PC-9 (cell line): ENCODE data around the gene C10orf120. TPM values are rescaled to one million over a fixed set of nuclear protein-coding genes. Genes with fewer than 3 reads are reported as not detected.

Experiments used
- BruUV-seq: library from RNA; stranded (reverse); fragments of 400-500 nt; replicated peaks from 2 replicates; lab custom pipeline; 2021; lab: Mats Ljungman, UMichigan
- CTCF ChIA-PET: fragments of 300-600 bp; sonication (Branson Sonifier 250); formaldehyde crosslinking; loops from one replicate; lab custom pipeline; 2022; ENCODE audit warnings: antibody characterized with exemption; lab: Charles Lee
- POLR2A ChIA-PET: fragments of 300-600 bp; sonication (Branson Sonifier 250); formaldehyde crosslinking; loops from one replicate; lab custom pipeline; 2022; ENCODE audit warnings: antibody characterized with exemption; ENCODE audit not compliant: unreplicated experiment; lab: Charles Lee
- DNase-seq, 2 experiments: peaks; one replicate each; pipeline versions ENCODE4 v3.0.0 to v3.0.0-alpha.2; 2015 to 2022; ENCODE audit warnings: mixed read lengths in 1 of 2
- H2AFZ ChIP-seq: fragments of 200-600 bp; sonication (generic); 2 replicates; pipeline ENCODE4 v1.8.1; 2017; ENCODE audit warnings: antibody characterized with exemption
- H3F3A ChIP-seq: fragments of 200-600 bp; sonication (generic); 2 replicates; pipeline ENCODE4 v1.8.1; 2017; ENCODE audit warnings: antibody characterized with exemption, mild to moderate bottlenecking, low read depth; ENCODE audit not compliant: insufficient read depth
- H3K27ac ChIP-seq: fragments of 200-600 bp; sonication (generic); 2 replicates; pipeline ENCODE4 v1.6.1; 2016; ENCODE audit warnings: mixed run types
- H3K27me3 ChIP-seq: fragments of 200-600 bp; sonication (generic); 2 replicates; pipeline ENCODE4 v1.6.1; 2016; ENCODE audit warnings: low read depth, mixed run types; ENCODE audit not compliant: insufficient read depth
- H3K36me3 ChIP-seq: fragments of 200-600 bp; sonication (generic); 2 replicates; pipeline ENCODE4 v1.6.1; 2016; ENCODE audit warnings: low read depth, mixed run types
- H3K4me1 ChIP-seq: fragments of 200-600 bp; sonication (generic); replicated peaks from 2 replicates; pipeline ENCODE4 v1.6.1; 2016; ENCODE audit warnings: mixed run types; ENCODE audit not compliant: insufficient read depth
- H3K4me2 ChIP-seq: fragments of 200-600 bp; sonication (generic); 2 replicates; pipeline ENCODE4 v1.6.1; 2017; ENCODE audit warnings: mixed run types
- H3K4me3 ChIP-seq: fragments of 200-600 bp; sonication (generic); 2 replicates; pipeline ENCODE4 v1.6.1; 2016; ENCODE audit warnings: mixed run types
- H3K79me2 ChIP-seq: fragments of 200-600 bp; sonication (generic); 2 replicates; pipeline ENCODE4 v1.6.1; 2017; ENCODE audit warnings: low read depth, mixed run types
- H3K9me2 ChIP-seq: fragments of 200-600 bp; sonication (generic); 2 replicates; pipeline ENCODE4 v1.8.1; 2017; ENCODE audit warnings: mild to moderate bottlenecking; ENCODE audit not compliant: insufficient read depth
- H3K9me3 ChIP-seq: fragments of 200-600 bp; sonication (generic); 2 replicates; pipeline ENCODE4 v1.8.1; 2016; ENCODE audit warnings: low read depth; ENCODE audit not compliant: insufficient read depth
- H4K20me1 ChIP-seq: fragments of 200-600 bp; sonication (generic); 2 replicates; pipeline ENCODE4 v1.8.1; 2017; ENCODE audit not compliant: insufficient read depth
- CTCF ChIP-seq: fragments of 200-600 bp; sonication (generic); conservative IDR thresholded peaks from 2 replicates; pipeline ENCODE4 v1.6.1; 2017; ENCODE audit warnings: mixed run types, antibody characterized with exemption, mild to moderate bottlenecking, moderate library complexity
- EZH2 ChIP-seq: fragments of 200-600 bp; sonication (generic); IDR thresholded peaks from 2 replicates; pipeline ENCODE4 v1.8.0; 2017; ENCODE audit warnings: antibody characterized with exemption, low read depth
- intact Hi-C: fragments of 100-400 bp; cut with micrococcal nuclease; formaldehyde crosslinking; loops from one replicate; pipeline ENCODE4 v1.10.0; 2022; ENCODE audit not compliant: unreplicated experiment
- total RNA-seq: library from RNA; stranded (reverse); gene quantifications from 2 replicates; pipeline ENCODE4 v1.2.3, GENCODE V29; 2021

C10orf120 gene
- total RNA-seq, 1 experiment from 2014 or later = not detected

DNA sequence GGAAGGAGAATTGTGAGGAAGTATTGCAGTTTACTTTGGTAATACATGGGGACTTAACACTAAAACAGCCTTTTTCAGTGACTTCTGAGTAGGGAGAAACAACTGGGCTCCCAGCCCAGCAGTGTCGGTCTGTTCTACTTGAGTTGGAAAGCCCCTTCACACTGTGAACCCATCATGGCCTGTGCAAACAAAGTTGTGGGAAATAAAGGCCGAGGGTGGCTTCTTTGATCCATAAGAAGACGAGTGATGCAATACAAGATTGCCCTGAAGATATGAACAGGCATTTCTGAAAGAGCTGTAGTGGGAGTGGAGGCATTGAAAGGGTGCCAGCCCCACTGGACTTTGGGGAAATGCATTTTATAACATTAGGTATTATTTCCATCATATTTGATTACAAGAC, 28.3 kb downstream of the C10orf120 start:
- ChIA-PET CTCF (no interaction called here), POLR2A (no interaction called here)
- Histone ChIP-seq H3K79me2 (no peaks in the 10 kb centered on the region), H4K20me1 (no peaks in the 10 kb centered on the region), H3K4me2 (no peak overlapping the region), H3K27me3 (peaks cover 46% of the 10 kb centered on the region), H3K27ac (no peak overlapping the region), H3K9me3 (no peaks in the 10 kb centered on the region), H2AFZ (no peak overlapping the region), H3K4me3 (no peak overlapping the region), H3K36me3 (no peaks in the 10 kb centered on the region), H3F3A (no peaks in the 10 kb centered on the region), H3K9me2 (no peaks in the 10 kb centered on the region), H3K4me1 (no peaks in the 10 kb centered on the region)
- DNase-seq = no peak
- no peak for TF ChIP-seq EZH2
- no peak for TF ChIP-seq CTCF
- intact Hi-C loops = no loop called here
- no TSS peak for BruUV-seq

DNA sequence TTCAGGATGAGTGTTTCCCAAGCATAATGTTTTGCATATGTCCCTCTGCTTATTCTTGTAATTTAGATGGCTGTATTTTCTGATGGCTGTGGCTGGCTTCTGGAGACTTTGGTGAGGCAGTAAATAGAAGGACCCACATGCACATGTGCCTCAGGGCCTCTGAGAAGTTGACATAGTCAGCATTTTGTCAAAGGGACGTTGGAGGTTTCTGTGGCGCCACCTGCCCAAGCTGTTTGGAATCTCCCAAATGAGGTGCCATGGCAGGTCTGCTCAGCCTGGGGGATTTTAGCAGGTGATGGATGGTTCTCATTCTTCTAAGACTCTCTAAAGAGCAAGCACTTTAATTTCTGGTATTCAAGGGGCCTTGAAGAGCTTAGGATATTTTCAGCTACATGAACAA, 29.8 kb downstream of the C10orf120 start:
- no peaks in the 10 kb centered on the region for H3K79me2 ChIP-seq
- no peak overlapping the region for H3K27ac ChIP-seq
- H3K4me3 ChIP-seq = no peak overlapping the region
- no TSS peak for BruUV-seq
- no peak for DNase-seq
- no peak overlapping the region for H3K4me2 ChIP-seq
- H3K4me1 ChIP-seq = no peaks in the 10 kb centered on the region
- intact Hi-C loops = no loop called here
- ChIA-PET CTCF (no interaction called here), POLR2A (no interaction called here)
- H3K9me3 ChIP-seq = no peaks in the 10 kb centered on the region
- H3K36me3 ChIP-seq = no peaks in the 10 kb centered on the region
- no peaks in the 10 kb centered on the region for H3F3A ChIP-seq
- no peaks in the 10 kb centered on the region for H3K9me2 ChIP-seq
- TF ChIP-seq CTCF = no peak
- TF ChIP-seq EZH2 = no peak
- no peaks in the 10 kb centered on the region for H4K20me1 ChIP-seq
- H3K27me3 ChIP-seq = peaks cover 46% of the 10 kb centered on the region
- H2AFZ ChIP-seq = no peak overlapping the region

GRCh38 chr10:122669045-122669444, 30.6 kb downstream of the C10orf120 start:
- H3K27me3 ChIP-seq = peaks cover 49% of the 10 kb centered on the region
- no peak overlapping the region for H2AFZ ChIP-seq
- H3K9me3 ChIP-seq = no peaks in the 10 kb centered on the region
- no peaks in the 10 kb centered on the region for H3K9me2 ChIP-seq
- H3F3A ChIP-seq = no peaks in the 10 kb centered on the region
- DNase-seq = no peak
- intact Hi-C loops = no loop called here
- no peaks in the 10 kb centered on the region for H4K20me1 ChIP-seq
- H3K27ac ChIP-seq = no peak overlapping the region
- no peaks in the 10 kb centered on the region for H3K4me1 ChIP-seq
- BruUV-seq = no TSS peak
- H3K4me3 ChIP-seq = no peak overlapping the region
- no peak for TF ChIP-seq CTCF
- TF ChIP-seq EZH2 = no peak
- no peaks in the 10 kb centered on the region for H3K79me2 ChIP-seq
- H3K36me3 ChIP-seq = no peaks in the 10 kb centered on the region
- POLR2A ChIA-PET = no interaction called here
- H3K4me2 ChIP-seq = no peak overlapping the region
- CTCF ChIA-PET = no interaction called here
